H1 (cell line): ENCODE data around the gene KIF20A. TPM values are rescaled to one million over a fixed set of nuclear protein-coding genes. Genes with fewer than 3 reads are reported as not detected.

Source experiments
- CTCF ChIA-PET: fragments of 300-600 bp; sonication (Branson Sonifier 250); formaldehyde crosslinking; loops from one replicate; lab custom pipeline; 2021; ENCODE audit not compliant: partially characterized antibody; lab: Charles Lee
- POLR2A ChIA-PET: fragments of 300-600 bp; sonication (Branson Sonifier 250); formaldehyde crosslinking; loops from one replicate; lab custom pipeline; 2021; ENCODE audit warnings: inconsistent platforms; ENCODE audit not compliant: partially characterized antibody; lab: Charles Lee
- DNase-seq, 2 experiments: peaks; one replicate each; pipeline versions ENCODE4 v3.0.0 to v3.0.0-alpha.2; 2010 to 2022; ENCODE audit warnings: low spot score in 2 of 2, low read depth in 1 of 2, mixed read lengths in 1 of 2
- FAIRE-seq: peaks from 2 replicates; lab custom pipeline; 2011; peaks lifted over from hg19 to GRCh38; lab: Jason Lieb, UNC
- H2AFZ ChIP-seq: 2 replicates; pipeline ENCODE4 v1.8.1; 2012; ENCODE audit warnings: low read length, inconsistent platforms
- H2AK5ac ChIP-seq: 2 replicates; pipeline ENCODE4 v1.6.1; 2013; ENCODE audit warnings: low read depth, low read length
- H2BK120ac ChIP-seq: replicated peaks from 2 replicates; pipeline ENCODE3; 2013; ENCODE audit warnings: low read depth, low read length, inconsistent platforms
- H2BK12ac ChIP-seq: 2 replicates; pipeline ENCODE4 v1.6.1; 2013; ENCODE audit warnings: low read depth, low read length
- H2BK15ac ChIP-seq: 2 replicates; pipeline ENCODE4 v1.6.1; 2013; ENCODE audit warnings: low read length
- H2BK20ac ChIP-seq: 2 replicates; pipeline ENCODE4 v1.6.1; 2013; ENCODE audit warnings: low read length
- H2BK5ac ChIP-seq: 2 replicates; pipeline ENCODE4 v1.6.1; 2013; ENCODE audit warnings: low read depth, low read length
- H3K14ac ChIP-seq: 2 replicates; pipeline ENCODE4 v1.6.1; 2013; ENCODE audit warnings: inconsistent platforms; ENCODE audit not compliant: insufficient read length
- H3K18ac ChIP-seq: 2 replicates; pipeline ENCODE4 v1.6.1; 2013; ENCODE audit warnings: low read length; ENCODE audit errors: extremely low read depth
- H3K23ac ChIP-seq: 2 replicates; pipeline ENCODE4 v1.6.1; 2013; ENCODE audit warnings: inconsistent platforms; ENCODE audit not compliant: insufficient read length
- H3K23me2 ChIP-seq: 2 replicates; pipeline ENCODE4 v1.6.1; 2013; ENCODE audit warnings: low read depth, low read length
- H3K27ac ChIP-seq: 2 replicates; pipeline ENCODE4 v1.6.1; 2011; ENCODE audit warnings: low read depth, low read length, inconsistent platforms
- H3K27me3 ChIP-seq, 4 experiments: replicated peaks in 1 of 4; 1 replicate in 1 of 4; 2 replicates in 3 of 4; pipeline versions ENCODE4 v1.6.1 to v1.8.1; 2011 to 2013; ENCODE audit warnings: low read length in 3 of 4, mild to moderate bottlenecking in 3 of 4, inconsistent platforms in 2 of 4, mixed read lengths in 2 of 4, moderate library complexity in 1 of 4; ENCODE audit not compliant: control insufficient read depth in 3 of 4, insufficient read depth in 3 of 4; ENCODE audit errors: extremely low read depth in 1 of 4
- H3K36me3 ChIP-seq, 4 experiments: 2 replicates each; pipeline versions ENCODE4 v1.6.1 to v1.8.1; 2011 to 2013; ENCODE audit warnings: mild to moderate bottlenecking in 4 of 4, low read length in 3 of 4, moderate library complexity in 2 of 4, control low read depth in 1 of 4, inconsistent platforms in 1 of 4; ENCODE audit not compliant: insufficient read depth in 4 of 4, control insufficient read depth in 2 of 4
- H3K4ac ChIP-seq: replicated peaks from 2 replicates; pipeline ENCODE3; 2013; ENCODE audit warnings: low read length, low read depth, mixed read lengths, inconsistent platforms; ENCODE audit not compliant: insufficient read length
- H3K4me1 ChIP-seq, 4 experiments: replicated peaks in 1 of 4; 1 replicate in 1 of 4; 2 replicates in 3 of 4; pipeline versions ENCODE4 v1.6.1 to v1.8.1; 2011 to 2013; ENCODE audit warnings: low read length in 3 of 4, inconsistent platforms in 2 of 4, mixed read lengths in 1 of 4; ENCODE audit not compliant: insufficient read depth in 4 of 4, control insufficient read depth in 3 of 4
- H3K4me2 ChIP-seq, 2 experiments: 2 replicates each; pipeline versions ENCODE4 v1.6.1 to v1.8.1; 2011 to 2013; ENCODE audit warnings: low read depth in 2 of 2, low read length in 2 of 2, control low read depth in 1 of 2, inconsistent platforms in 1 of 2, mild to moderate bottlenecking in 1 of 2; ENCODE audit not compliant: insufficient read depth in 1 of 2
- H3K4me3 ChIP-seq, 4 experiments: fragments of 200-600, 300-600 bp in 1 of 4; sonication (generic), shearing (Covaris generic), sonication (Bioruptor Twin) in 1 of 4; 2 replicates each; pipeline versions ENCODE4 v1.5.1 to v1.8.1; 2011 to 2016; ENCODE audit warnings: low read length in 4 of 4, low read depth in 3 of 4, control low read depth in 2 of 4, inconsistent platforms in 2 of 4, mild to moderate bottlenecking in 2 of 4, mixed read lengths in 1 of 4, moderate library complexity in 1 of 4; ENCODE audit not compliant: insufficient read depth in 2 of 4; ENCODE audit errors: extremely low read depth in 1 of 4
- H3K56ac ChIP-seq: replicated peaks from 2 replicates; pipeline ENCODE3; 2013; ENCODE audit warnings: low read depth, mild to moderate bottlenecking, mixed read lengths, low read length, inconsistent platforms; ENCODE audit not compliant: insufficient read length
- H3K79me1 ChIP-seq: 2 replicates; pipeline ENCODE4 v1.6.1; 2013; ENCODE audit warnings: low read depth, low read length, control low read depth
- H3K79me2 ChIP-seq, 2 experiments: 2 replicates each; pipeline versions ENCODE4 v1.6.1 to v1.8.1; 2012 to 2013; ENCODE audit warnings: low read length in 2 of 2, mild to moderate bottlenecking in 2 of 2, inconsistent platforms in 1 of 2; ENCODE audit not compliant: insufficient read depth in 2 of 2, control insufficient read depth in 1 of 2
- H3K9ac ChIP-seq, 4 experiments: replicated peaks in 1 of 4; 1 replicate in 1 of 4; 2 replicates in 3 of 4; pipeline versions ENCODE4 v1.6.1 to v1.8.1; 2011 to 2013; ENCODE audit warnings: low read depth in 3 of 4, low read length in 3 of 4, control low read depth in 2 of 4, mild to moderate bottlenecking in 2 of 4, moderate library complexity in 2 of 4, inconsistent platforms in 1 of 4; ENCODE audit errors: extremely low read depth in 1 of 4
- H3K9me3 ChIP-seq, 2 experiments: 2 replicates each; pipeline versions ENCODE4 v1.6.1 to v1.8.1; 2012 to 2013; ENCODE audit warnings: mild to moderate bottlenecking in 2 of 2, moderate library complexity in 2 of 2, control low read depth in 1 of 2, inconsistent platforms in 1 of 2, low read depth in 1 of 2, low read length in 1 of 2, mixed read lengths in 1 of 2; ENCODE audit not compliant: insufficient read depth in 2 of 2
- H4K20me1 ChIP-seq, 2 experiments: replicated peaks in 1 of 2; 2 replicates each; pipeline versions ENCODE3 to v1.8.1; 2011 to 2013; ENCODE audit warnings: inconsistent platforms in 2 of 2, low read length in 2 of 2, mild to moderate bottlenecking in 1 of 2; ENCODE audit not compliant: insufficient read depth in 2 of 2, control insufficient read depth in 1 of 2
- H4K5ac ChIP-seq: 2 replicates; pipeline ENCODE4 v1.6.1; 2013; ENCODE audit warnings: low read length, low read depth, mixed read lengths, inconsistent platforms; ENCODE audit not compliant: insufficient read length
- H4K8ac ChIP-seq: 2 replicates; pipeline ENCODE4 v1.8.0; 2013; ENCODE audit warnings: mild to moderate bottlenecking, moderate library complexity, low read length, inconsistent platforms; ENCODE audit not compliant: insufficient read depth; ENCODE audit errors: extremely low read depth
- H4K91ac ChIP-seq: replicated peaks from 2 replicates; pipeline ENCODE3; 2013; ENCODE audit warnings: low read length, mixed read lengths, inconsistent platforms; ENCODE audit not compliant: insufficient read length
- ATF3 ChIP-seq: IDR thresholded peaks from 2 replicates; pipeline ENCODE4 v1.6.1; 2011; ENCODE audit warnings: low read depth, mild to moderate bottlenecking, low read length; ENCODE audit not compliant: insufficient read depth
- BCL11A ChIP-seq, 2 experiments: IDR thresholded peaks; one replicate each; pipeline ENCODE4 v1.6.1; 2011; ENCODE audit warnings: low read depth in 2 of 2, low read length in 2 of 2, mild to moderate bottlenecking in 2 of 2
- CREB1 ChIP-seq: IDR thresholded peaks from 2 replicates; pipeline ENCODE4 v1.6.1; 2012; ENCODE audit warnings: inconsistent platforms
- EGR1 ChIP-seq: IDR thresholded peaks from 2 replicates; pipeline ENCODE4 v1.6.1; 2011; ENCODE audit warnings: low read depth, low read length, borderline replicate concordance
- EZH2 ChIP-seq: fragments of 200-600 bp; sonication (generic); IDR thresholded peaks from 2 replicates; pipeline ENCODE4 v1.7.1; 2012; ENCODE audit warnings: low read depth, mild to moderate bottlenecking, moderate library complexity, low read length, inconsistent platforms; ENCODE audit not compliant: severe bottlenecking
- KDM4A ChIP-seq: IDR thresholded peaks from one replicate; pipeline ENCODE4 v1.7.1; 2012; ENCODE audit warnings: low read depth, mild to moderate bottlenecking, moderate library complexity, low read length, inconsistent platforms; ENCODE audit not compliant: severe bottlenecking
- RNF2 ChIP-seq: fragments of 200-900, 300-1000 bp; sonication (generic); IDR thresholded peaks from 2 replicates; pipeline ENCODE4 v1.7.1; 2016; ENCODE audit warnings: borderline replicate concordance, low read depth, mild to moderate bottlenecking, antibody characterized with exemption, low read length; ENCODE audit not compliant: poor library complexity, severe bottlenecking; ENCODE audit errors: missing control alignments
- RXRA ChIP-seq: IDR thresholded peaks from 2 replicates; pipeline ENCODE4 v1.6.1; 2011; ENCODE audit warnings: low read depth, mild to moderate bottlenecking, low read length, moderate library complexity; ENCODE audit not compliant: insufficient read depth
- SIX5 ChIP-seq: IDR thresholded peaks from 2 replicates; pipeline ENCODE4 v1.6.1; 2011; ENCODE audit warnings: mild to moderate bottlenecking, low read depth, low read length
- SP1 ChIP-seq: IDR thresholded peaks from 2 replicates; pipeline ENCODE4 v1.6.1; 2011; ENCODE audit warnings: low read depth, low read length
- SUZ12 ChIP-seq: fragments of 200-600 bp; sonication (generic); IDR thresholded peaks from 2 replicates; pipeline ENCODE4 v1.6.1; 2012; ENCODE audit warnings: mild to moderate bottlenecking, inconsistent platforms, low read length, moderate library complexity, mixed read lengths
- WGBS, 2 experiments: shearing (Covaris generic) in 1 of 2; methylation state at CpG; one replicate each; pipeline versions ENCODE4 v1.1.6 to v1.1.7; 2013 to 2015; ENCODE audit warnings: low lambda C conversion rate in 2 of 2, mixed read lengths in 2 of 2, inconsistent platforms in 1 of 2, low coverage in 1 of 2, missing lambda C conversion rate in 1 of 2; ENCODE audit not compliant: insufficient replicate concordance in 2 of 2, insufficient coverage in 1 of 2, insufficient read length in 1 of 2; ENCODE audit errors: extremely low coverage in 1 of 2, missing lambda C conversion rate in 1 of 2; 5-methylcytosine and 5-hydroxymethylcytosine counted together
- polyA plus RNA-seq, 7 experiments: library from polyadenylated mRNA; depleted of rRNA in 3 of 7; stranded (reverse) in 5 of 7; unstranded in 2 of 7; fragments of >200 nt in 5 of 7; fragments of 200-250 nt in 2 of 7; gene quantifications; 1 replicate in 5 of 7; 2 replicates in 1 of 7; 4 replicates in 1 of 7; pipeline versions ENCODE4 v1.2.1 to v1.2.3, GENCODE V29; 2011 to 2013; ENCODE audit warnings: missing spikeins in 2 of 7, mixed read lengths in 2 of 7
- total RNA-seq: library from RNA; stranded (reverse); fragmentation: NEBNext Ultra II Directional; extraction: Animal tissue kit (Norgen Biotek cat#: 25700); gene quantifications from 2 replicates; pipeline ENCODE4 v1.2.1, GENCODE V29; 2021

Gene KIF20A
- total and polyA plus RNA-seq, 2 of the 8 experiments (the other 6 are each of a cell fraction or from before 2014, with no cell fraction given) = 33.3 to 67.1 TPM

DNA sequence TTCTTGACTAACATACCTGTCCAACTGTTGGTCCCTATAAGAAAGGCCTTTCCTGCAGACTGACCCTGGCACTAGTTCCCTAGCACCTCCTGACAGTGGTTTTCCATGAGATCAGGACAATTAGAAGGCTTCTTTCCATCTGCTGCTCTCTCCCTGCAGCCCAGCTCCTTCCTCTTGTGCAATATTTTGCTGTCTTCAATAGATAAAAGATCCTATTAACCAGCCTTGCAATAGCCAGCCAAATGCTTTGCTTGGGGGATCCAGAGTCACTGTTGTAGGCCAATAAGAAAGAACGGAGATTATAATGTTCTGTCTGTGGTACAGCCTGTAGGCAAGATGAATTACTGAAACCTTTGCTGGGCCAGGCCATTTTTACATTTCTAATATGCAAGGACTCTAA lies 21.3 kb upstream of the KIF20A start:
- Histone ChIP-seq H3K27ac (no peak overlapping the region), H2AK5ac (no peak overlapping the region), H3K9me3 (no peaks in the 10 kb centered on the region), H4K8ac (no peak overlapping the region), H2AFZ (no peak overlapping the region), H3K18ac (no peak overlapping the region), H3K4me2 (no peak overlapping the region), H3K79me1 (no peaks in the 10 kb centered on the region), H4K5ac (no peak overlapping the region), H2BK15ac (no peak overlapping the region), H3K23me2 (no peaks in the 10 kb centered on the region; the same call in 1 of the 2 replicates), H2BK5ac (no peak overlapping the region), H4K20me1 (peaks cover 0 to 7% of the 10 kb centered on the region in 2 experiments), H3K4me3 (no peak overlapping the region), H2BK12ac (no peak overlapping the region), H2BK20ac (no peak overlapping the region), H3K4me1 (no peaks in the 10 kb centered on the region), H3K36me3 (peaks cover 35 to 62% (median 51%) of the 10 kb centered on the region in 4 experiments), H3K9ac (no peak overlapping the region), H3K14ac (no peak overlapping the region), H3K27me3 (no peaks in the 10 kb centered on the region), H2BK120ac (no peak overlapping the region), H3K79me2 (no peaks in the 10 kb centered on the region), H3K56ac (no peak overlapping the region), H3K23ac (no peak overlapping the region), H3K4ac (no peak overlapping the region), H4K91ac (no peak overlapping the region)
- CTCF ChIA-PET = interaction anchor here (1.3 kb wide), 2 partner anchors 9 to 20 kb away, joined by 3 to 5 read pairs; no protein-coding TSS in a partner anchor
- POLR2A ChIA-PET = interaction anchor here (0.6 to 1.0 kb wide), 2 partner anchors 8 to 16 kb away, joined by 3 to 4 read pairs; no protein-coding TSS in a partner anchor
- DNase-seq (no peak), FAIRE-seq (no peak)
- 95% methylated on average over 1 of the region's 1 CpG; no CpG with 5 or more reads in 1 of the 2 experiments for WGBS, 2 experiments
- TF ChIP-seq RNF2 = no peak
- TF ChIP-seq BCL11A (IDR thresholded peaks at IDR 0.05; ENCODE audit: low read depth in 2 of 2, low read length in 2 of 2) = no peak
- TF ChIP-seq EGR1 = no peak
- TF ChIP-seq SIX5 = no peak
- no peak for TF ChIP-seq ATF3
- TF ChIP-seq RXRA = no peak
- TF ChIP-seq KDM4A = no peak
- no peak for TF ChIP-seq SUZ12
- no peak for TF ChIP-seq CREB1
- TF ChIP-seq EZH2 = no peak
- no peak for TF ChIP-seq SP1
